HG02623 (cell line): Measurements from ENCODE around the gene FANK1.

Experiments
- ATAC-seq: cut with Tn5 transposase; IDR thresholded peaks from one replicate; pipeline ENCODE4 v1.9.1; 2021; ENCODE audit warnings: moderate library complexity; ENCODE audit not compliant: unreplicated experiment

FANK1 gene, protein sequence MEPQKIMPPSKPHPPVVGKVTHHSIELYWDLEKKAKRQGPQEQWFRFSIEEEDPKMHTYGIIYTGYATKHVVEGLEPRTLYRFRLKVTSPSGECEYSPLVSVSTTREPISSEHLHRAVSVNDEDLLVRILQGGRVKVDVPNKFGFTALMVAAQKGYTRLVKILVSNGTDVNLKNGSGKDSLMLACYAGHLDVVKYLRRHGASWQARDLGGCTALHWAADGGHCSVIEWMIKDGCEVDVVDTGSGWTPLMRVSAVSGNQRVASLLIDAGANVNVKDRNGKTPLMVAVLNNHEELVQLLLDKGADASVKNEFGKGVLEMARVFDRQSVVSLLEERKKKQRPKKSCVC

GRCh38 chr10:125896088-125896934 is at the start of gene FANK1:
TSS of gene FANK1 (plus strand) at chr10:125896564. CDS start at chr10:125896643, 79 bp downstream.
- ATAC-seq, result peak; percentile 87

GRCh38 chr10:125846894-125847293 is 49.5 kb upstream of the FANK1 start:
- ATAC-seq, result no peak

- no peak for ATAC-seq
Measured at GRCh38 chr10:125848371-125848770, 48.0 kb upstream of the FANK1 start.

DNA sequence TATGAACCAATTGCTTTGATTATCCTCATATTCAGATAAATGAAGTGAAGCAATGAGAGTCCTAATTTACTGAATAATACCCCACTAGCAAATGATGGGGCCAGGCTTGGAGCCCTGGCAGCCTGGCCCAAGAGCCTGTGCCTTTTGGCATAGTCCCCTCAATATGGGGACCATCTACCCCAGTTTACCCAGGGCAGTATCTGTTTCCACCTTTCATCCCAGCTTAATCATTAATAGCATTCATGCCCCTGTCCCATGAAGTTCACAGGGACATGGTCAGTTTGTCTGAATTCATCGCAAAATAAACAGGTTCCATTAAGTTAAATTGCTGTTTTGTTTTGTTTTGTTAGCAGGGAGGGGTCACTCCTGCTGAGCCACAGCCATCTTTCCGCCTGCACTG is 47.5 kb upstream of the FANK1 start:
- no peak for ATAC-seq

GRCh38 chr10:125849448-125849847 is 46.9 kb upstream of the FANK1 start:
- ATAC-seq, result no peak

- no peak for ATAC-seq
Measured at GRCh38 chr10:125850766-125851731, 45.3 kb upstream of the FANK1 start.

DNA sequence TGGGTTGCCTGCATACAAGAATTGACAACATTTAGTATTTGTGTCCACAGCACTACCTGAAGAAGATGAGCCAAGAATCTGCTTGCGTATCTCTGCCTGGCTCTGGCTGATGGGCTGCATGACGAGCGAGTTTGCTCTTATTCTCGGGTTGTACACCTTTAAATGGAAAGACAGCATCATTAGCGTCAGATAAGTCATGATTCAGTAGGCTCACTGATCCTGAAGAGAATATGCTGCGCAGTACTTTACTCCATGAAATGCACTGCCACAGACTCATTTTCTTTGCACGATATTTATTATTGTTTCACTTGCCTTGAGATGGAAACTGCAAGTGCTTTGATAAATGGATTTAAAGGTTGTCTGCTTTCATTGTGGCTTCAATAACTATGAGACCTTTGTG is 43.9 kb upstream of the FANK1 start:
- no peak for ATAC-seq

- ATAC-seq, result no peak
Measured at GRCh38 chr10:125857185-125857760, 39.1 kb upstream of the FANK1 start.

- no peak for ATAC-seq
Measured at GRCh38 chr10:125859128-125859817, 37.1 kb upstream of the FANK1 start.

DNA sequence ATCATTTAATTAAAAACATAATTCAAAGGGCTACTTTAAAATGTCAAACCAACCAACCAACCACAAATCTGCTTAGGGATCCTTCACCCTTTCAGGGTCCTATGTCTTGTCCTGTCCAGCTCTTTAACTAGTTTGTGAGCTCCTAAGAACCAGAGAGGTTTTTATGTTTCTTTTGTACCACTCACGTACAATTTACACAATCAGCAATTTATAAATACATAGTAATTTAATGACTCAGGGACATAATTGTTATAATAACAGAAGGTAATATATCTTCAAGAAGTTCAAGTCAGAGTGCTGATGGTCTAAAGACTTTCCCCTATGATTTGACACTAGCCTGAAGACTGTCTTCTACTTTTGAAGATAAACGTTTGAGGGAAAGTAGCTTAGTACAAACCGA is 31.2 kb upstream of the FANK1 start:
- ATAC-seq, result no peak

- no peak for ATAC-seq
Measured at GRCh38 chr10:125866421-125867029, 29.8 kb upstream of the FANK1 start.

DNA sequence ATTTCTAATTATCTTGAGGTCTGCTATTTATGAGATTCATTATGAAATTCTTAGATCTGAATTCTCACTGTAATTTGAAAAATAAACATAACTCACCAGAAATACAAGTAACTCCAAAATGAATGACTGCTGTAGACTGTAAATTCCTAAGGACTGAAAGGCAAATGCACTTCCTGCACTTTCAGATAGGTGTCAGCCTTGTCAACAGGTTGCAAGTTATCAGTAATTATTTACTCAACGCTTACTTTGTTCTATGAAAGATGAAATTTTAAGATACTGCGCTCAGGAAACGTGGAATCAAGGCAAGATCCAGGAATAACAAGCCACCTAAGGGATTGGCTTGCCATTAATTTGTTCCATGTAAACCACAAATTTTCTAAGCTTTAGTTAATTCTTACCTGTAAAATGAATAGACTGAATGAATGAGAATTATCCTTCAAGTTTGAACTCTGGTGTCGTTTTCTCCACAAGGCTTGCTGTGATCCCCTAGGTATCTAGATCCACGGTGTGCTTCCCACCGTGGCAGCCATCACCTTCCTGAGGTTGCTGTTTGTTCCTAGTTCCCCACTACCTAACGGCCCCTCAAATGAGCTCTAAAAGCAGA is 27.9 kb upstream of the FANK1 start:
- ATAC-seq, result peak; percentile 60

DNA sequence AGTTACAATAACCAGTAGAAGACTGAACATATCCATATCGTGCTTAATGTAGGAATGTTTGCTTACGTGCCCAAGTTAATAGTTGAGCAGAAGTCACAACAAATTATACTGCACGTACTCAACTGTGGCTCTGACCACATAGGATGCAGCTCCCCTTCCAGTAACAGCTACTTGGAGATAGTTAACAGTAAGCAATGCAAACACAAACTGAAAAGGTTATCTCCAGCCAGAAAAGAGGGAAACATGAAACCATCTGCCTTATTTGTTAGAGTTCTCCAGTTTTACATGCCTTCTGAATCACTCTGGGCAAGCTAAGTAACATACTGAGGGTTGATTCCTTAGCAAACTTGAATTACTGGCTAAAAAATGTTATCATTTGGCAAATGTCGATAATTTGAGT is 25.0 kb upstream of the FANK1 start:
- ATAC-seq, result no peak

DNA sequence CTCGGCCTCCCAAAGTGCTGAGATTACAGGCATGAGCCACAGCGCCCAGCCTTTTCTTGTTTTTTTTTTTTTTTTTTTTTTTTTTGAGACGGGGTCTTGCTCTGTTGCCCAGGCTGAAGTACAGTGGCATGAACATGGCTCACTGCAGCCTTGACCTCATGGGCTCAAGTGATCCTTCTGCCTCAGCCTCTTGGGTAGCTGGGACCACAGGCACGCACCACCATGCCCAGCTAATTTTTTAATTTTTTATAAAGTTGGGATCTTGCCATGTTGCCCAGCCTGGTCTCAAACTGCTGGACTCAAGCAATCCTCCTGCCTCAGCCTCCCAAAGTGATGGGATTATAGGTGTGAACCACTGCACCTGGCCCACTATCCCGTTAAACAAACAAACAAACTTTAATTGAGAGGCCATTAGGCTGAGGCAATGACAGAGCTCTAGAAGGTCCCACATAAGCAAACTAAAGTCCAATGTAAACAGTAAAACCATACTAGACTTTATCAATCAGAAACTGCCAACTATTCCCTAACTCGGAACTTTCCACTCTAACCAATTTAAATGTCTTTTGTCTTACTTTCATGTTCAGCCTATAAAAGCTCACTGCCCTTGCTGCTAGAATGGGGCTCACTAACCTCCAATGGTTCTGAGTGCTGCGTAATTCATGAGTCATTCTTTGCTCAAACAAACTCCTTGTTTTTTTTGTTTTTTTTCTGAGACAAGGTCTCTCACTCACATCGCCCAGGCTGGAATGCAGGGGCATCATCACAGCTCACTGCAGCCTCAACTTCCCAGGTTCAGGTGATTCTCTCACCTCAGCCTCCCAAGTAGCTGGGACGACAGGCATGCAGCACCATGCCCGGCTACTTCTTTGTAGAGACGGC is 17.2 kb upstream of the FANK1 start:
- ATAC-seq, result no peak

GRCh38 chr10:125880719-125881118 is 15.6 kb upstream of the FANK1 start:
- ATAC-seq, result no peak

DNA sequence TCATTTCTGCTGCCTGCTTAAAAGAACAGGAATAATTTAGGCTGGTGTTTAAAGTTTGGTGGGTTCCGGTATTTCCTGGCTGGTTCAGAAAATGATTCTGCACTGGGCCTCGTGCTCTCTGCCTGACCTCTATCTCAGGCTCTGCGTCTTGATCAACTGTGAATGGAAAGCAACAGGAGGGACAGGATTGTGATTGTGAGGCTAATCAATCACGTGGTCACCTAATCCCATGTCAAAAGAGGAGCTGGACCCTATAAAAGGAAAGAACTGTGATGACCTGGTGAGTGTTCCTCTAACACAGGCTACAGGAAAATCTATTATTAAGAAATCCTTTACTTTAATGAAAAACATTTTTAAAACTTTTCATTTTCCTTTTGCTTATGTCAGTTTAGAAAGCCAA is 15.2 kb upstream of the FANK1 start, which contains the start of gene DHX32:
Gene DHX32, minus strand, starts transcription at position 101 of the 400 bp plus-strand sequence. CDS start 468 bp downstream, outside the sequence.
- no peak for ATAC-seq

DNA sequence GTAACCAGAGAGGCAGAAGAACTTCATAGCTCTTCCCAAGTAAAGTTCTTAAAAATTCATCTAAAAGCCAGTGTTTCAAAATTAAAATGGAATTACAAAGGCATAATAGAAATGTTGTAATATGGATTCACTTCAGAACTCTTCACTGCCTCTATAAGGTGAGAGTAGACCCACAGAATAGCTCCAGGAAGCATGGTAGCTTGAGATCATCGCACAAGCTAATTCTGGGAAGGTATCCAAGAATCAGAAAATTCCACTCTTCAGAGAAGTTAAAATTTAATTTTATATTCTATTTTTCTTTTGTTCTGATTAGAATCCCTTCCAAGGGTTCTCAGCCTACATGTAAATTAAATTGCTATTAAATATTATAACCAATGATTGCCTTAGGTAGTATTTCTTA is 13.8 kb upstream of the FANK1 start:
- no peak for ATAC-seq

DNA sequence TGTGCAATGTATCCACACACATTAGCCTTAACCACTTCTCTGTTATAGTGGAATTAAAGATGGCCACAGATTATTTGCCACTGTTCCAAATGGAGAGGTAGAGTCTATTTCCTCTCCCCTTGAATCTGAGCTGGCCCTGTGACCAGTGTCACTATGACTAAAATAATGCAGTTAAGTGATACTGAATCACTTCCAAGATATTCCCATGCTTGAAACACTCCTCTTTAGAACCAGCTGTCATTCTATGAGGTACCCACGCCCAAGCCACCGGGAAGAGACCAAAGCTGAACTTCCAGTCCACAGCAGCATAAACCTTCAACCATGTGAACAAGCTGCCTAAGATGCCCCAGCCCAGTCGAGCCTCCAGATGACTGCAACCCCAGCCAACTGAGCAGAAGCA is 13.2 kb upstream of the FANK1 start:
- ATAC-seq, result no peak
